Activated CD8-positive, alpha-beta memory T cell treated with anti-CD3 and anti-CD28 coated beads, Interleukin-2, amount 50 U/mL, for 48 hours (primary cell): ENCODE measurements around the gene MCM9.
A peak's percentile ranks its signal among the peaks of the same experiment; 100 is the strongest.

ENCODE experiments used
- DNase-seq: peaks from one replicate; pipeline ENCODE4 v3.0.0-alpha.2; 2020

MCM9 gene

DNA sequence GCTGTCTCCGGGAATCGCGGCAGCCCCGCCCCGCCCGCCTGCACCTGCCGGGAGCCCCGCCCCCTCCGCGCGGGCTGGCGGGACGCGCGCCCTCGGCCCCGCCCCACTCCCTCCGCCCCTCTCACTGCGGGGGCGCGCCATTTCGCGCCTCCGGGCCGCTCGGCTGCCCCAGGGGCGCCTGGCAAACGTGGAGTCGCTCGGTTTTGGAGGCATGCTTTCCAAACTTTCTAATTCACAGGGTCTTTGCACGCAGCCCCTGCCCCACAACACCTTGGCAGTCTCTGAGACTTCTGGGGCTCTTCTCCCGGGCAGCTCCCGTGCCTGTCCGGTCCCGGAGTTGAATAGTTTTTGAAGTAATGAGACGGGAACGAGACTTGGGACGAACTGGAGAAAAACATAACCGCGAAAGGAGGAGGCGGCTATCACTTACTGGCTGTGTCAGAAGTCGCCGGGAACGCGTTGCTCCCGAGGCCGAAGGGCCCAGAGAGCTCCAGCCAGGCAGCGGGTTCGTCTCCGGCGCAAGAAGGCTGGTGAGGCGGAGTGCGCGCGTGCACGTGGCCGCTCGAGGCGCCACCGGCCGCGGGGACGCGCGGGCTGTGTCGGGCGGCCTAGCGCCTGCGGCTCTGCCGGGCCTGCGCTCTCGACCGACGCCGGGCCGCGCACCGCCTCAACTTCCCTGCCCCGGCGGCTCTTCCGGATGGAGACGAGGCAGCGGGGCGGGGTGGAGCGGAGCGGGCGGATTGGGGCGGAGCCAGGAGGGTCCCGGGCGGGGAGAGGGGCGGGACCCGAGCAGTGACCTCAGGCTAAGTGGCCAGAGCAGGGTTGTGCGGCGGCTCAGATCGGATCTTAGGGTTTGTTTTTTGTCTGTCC, at the start of gene MCM9:
MCM9 (minus strand) TSS at position 699 of the 870 bp plus-strand sequence. CDS start 3,436 bp downstream, outside the sequence.
- peak; percentile 94 for DNase-seq

DNA sequence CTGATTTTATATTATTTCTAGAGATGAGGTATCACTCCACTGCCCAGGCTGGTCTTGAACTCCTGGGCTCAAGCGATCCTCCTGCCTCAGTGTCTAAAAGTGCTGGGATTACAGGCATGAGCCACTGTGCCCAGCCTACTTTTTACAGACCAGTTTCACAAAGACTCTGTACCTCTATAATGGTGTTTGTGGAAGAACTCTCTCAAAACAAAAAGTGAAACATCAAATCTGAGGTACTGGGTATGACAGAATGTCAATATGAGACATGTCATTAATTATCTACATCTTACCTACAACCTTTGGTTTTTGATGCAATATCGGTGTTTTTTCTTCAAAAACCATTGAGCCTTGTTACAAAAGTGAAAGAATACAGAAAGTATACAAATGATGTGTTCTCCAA, 49.4 kb upstream of the MCM9 start:
- no peak for DNase-seq

GRCh38 chr6:118982575-118982911, 47.6 kb upstream of the MCM9 start:
- DNase-seq = no peak

GRCh38 chr6:118981884-118982574, 47.1 kb upstream of the MCM9 start:
- no peak for DNase-seq

- DNase-seq = no peak
These were observed 45.1 kb upstream of the MCM9 start for GRCh38 chr6:118980063-118980462.

- no peak for DNase-seq
These were observed 39.8 kb upstream of the MCM9 start for GRCh38 chr6:118974790-118975189.

GRCh38 chr6:118971682-118972081, 36.7 kb upstream of the MCM9 start:
- DNase-seq = no peak

DNA sequence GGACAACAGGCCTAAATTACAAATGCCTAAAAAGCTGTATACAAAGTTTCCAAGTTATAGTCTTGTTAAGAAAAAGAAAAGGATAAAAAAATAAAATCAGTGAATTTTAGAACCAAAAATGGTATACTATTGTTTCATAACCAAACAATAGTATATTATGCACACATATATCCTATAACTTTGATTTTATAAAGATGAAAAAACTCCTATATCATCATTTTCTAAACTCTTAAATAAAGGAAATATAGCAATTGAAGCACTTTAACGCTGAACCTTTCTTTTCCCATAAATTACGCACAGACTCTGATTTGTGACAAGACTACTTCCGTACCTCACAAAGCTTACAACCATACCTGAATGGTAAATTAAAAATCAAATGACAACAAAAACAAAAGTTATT, 35.9 kb upstream of the MCM9 start:
- no peak for DNase-seq

DNA sequence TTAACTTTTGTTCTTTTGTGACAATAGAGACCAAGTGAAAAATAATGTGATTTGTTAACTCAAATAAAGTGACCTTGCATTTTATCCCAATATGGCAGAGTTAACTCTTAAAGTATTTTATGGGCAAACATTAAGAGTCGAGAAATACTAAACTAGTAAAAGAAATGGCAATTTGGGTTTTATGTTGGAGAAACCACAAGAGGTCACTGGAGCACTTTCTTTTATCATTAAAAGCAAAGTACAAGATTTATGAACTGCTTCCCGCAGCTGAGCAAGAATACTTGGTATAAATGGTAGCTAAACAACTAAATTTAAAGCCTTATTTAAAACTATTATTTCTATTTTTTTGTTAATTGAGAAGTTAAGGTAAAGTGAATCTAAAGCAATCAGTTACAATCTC, 33.5 kb upstream of the MCM9 start:
- no peak for DNase-seq

- DNase-seq = no peak
These were observed 32.3 kb upstream of the MCM9 start for GRCh38 chr6:118967239-118967638.

DNA sequence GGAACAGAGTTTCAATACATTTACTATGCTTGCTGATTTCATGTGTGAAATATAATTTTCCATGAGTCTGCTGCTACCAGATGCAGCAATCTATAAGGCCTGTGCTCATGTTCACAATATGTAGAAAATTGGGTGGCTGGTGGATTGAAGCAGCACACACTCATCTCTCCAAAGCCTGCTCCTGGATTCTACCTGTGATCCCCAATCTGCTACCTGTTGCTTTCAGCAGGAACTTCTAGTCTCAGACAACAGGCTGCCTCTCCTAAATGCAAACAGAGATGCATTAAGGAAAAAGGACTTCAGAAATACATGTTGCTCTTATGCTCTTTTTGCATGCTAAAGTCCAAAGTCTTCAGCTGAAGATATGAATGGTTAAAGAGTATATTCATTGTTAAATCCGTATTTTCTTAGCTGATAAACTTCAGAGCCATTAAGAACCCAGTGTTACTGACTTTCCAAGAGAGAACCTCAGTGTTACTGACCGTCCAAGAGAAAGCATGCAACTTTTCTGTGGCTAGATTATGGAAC, 30.9 kb upstream of the MCM9 start:
- no peak for DNase-seq

GRCh38 chr6:118965371-118965770, 30.4 kb upstream of the MCM9 start:
- no peak for DNase-seq

DNA sequence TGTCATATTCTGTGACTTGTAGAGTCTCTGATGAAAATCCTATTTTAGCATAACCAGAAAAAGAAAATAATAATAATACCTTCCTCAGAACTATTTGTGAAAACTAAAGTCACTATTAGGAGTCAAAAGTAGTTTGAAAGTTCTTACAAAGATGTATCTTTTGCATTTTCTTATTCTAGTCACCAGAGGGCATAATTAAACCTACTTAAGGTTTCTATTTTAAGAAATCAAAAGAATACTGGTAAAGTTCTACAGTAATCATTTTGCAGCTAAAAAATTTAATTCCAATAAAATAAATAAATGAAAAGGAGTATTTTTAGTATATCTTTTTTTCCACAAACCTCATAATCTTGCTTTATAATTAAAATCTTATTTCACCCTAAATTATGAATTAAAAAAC, 28.0 kb upstream of the MCM9 start:
- DNase-seq = no peak

- DNase-seq = no peak
These were observed 24.9 kb upstream of the MCM9 start for GRCh38 chr6:118959903-118960302.

GRCh38 chr6:118953391-118953790, 18.4 kb upstream of the MCM9 start:
- DNase-seq = no peak

GRCh38 chr6:118952683-118953082, 17.7 kb upstream of the MCM9 start:
- no peak for DNase-seq

- no peak for DNase-seq
These were observed 10.3 kb upstream of the MCM9 start for GRCh38 chr6:118945217-118945616.

DNA sequence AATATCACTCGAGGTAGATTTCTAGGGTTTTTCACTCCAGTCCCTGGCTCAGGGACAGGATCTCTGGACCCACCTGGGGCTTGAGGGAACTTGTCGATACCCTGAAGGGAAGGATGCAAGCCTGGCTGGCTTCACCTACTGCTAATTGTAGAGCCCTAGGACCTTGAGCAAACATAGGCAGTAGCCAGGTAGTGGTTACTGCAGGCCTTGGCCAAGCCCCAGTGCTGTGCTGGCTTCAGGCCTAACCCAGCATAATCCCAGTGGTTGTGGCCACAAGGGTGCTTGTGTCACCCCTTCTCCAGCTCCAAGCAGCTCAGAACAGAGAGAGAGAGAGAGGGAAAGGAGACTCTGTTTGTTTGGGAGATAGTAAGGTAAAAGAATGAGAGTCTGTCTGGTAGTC, 5.8 kb upstream of the MCM9 start:
- DNase-seq = no peak

DNA sequence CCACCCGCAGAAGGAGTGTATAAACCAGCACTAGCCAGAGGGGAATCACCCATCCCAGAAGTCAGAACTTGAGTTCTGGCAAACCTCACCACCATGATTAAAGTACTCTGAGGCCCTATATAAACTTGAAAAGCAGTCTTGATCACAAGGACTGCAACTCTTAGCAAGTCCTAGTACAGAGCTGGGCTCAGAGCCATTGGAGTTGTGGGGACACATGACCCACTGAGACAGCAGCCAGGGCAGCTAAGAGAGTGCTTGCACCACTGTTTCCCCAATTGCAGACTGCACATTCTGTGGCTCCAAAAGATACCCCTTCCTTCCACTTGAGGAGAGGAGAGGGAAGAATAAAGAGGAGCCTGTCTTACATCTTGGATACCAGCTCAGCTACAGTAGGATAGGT, 4.7 kb upstream of the MCM9 start:
- no peak for DNase-seq

DNA sequence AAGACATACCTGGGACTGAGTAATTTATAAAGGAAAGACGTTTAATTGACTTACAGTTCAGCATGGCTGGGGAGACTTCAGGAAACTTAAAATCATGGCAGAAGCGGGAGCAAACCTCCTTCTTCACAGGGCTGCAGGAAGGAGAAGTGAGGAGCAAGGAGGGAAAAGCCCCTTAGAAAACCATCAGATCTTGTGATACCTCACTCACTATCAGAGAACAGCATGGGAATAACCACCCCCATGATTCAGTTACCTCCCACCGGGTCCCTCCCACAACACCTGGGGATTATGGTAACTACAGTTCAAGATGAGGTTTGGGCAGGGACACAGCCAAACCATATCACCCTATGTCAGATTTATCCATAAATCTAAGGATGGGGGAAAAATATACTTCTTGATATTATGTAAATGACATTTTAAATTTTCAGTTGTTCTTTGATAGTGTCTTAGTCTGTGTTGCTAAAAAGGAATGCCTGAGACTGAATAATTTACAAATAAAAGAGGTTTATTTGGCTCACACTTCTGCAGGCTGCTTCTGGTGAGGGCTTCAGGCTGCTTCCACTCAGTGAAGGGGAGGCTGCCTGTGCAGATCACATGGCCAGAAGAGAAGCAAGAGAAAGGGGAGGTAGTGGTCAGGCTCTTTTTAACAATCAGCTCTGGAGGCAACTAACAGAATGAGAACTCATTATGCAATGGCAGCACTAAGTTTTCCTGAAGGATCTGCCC, 1.2 kb upstream of the MCM9 start:
- DNase-seq = no peak

DNA sequence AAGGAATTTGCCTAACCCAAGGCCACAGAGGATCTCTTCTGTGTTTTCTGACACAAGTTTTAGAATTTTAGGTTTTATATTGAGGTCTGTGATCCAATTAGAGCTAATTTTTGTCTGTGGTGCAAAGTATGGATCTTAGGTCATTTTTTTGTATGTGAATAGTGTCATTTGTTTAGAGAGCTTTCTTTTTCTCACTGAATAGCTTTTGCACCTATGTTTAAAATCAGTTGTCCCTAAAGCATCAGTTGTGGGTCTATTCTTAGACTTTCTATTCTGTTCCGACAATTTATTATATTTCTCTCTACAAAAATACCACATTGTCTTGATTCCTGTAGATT, 341 bp upstream of the MCM9 start:
- DNase-seq = no peak

DNA sequence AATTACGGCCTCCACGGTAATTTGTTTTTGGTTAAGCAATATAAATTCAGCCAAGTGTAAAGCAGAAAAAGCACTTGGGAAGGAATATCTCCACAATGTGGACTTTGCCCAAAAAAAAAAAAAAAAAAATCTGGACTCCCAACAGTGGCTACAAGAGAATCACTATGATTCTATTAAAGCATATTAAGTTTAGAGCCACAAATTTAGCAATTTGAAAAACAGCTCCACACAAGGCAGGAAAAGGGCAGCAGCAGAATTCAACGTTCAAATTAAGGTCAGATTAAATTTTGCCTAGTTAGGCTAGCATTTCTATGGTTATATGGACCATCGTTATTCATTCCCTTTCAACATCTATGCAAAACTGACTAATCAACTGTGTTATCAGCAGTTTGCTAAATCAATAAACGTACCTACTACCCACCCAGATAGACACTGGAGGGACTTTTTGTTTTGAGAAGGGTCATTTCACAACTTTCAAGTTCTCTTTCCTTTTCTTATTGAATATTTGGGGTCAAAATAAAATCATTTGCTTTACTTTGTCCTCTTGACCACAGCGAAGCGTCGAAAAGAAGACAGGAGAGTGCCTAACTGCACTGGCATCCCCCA, 1.0 kb downstream of the MCM9 start:
- no peak for DNase-seq

DNA sequence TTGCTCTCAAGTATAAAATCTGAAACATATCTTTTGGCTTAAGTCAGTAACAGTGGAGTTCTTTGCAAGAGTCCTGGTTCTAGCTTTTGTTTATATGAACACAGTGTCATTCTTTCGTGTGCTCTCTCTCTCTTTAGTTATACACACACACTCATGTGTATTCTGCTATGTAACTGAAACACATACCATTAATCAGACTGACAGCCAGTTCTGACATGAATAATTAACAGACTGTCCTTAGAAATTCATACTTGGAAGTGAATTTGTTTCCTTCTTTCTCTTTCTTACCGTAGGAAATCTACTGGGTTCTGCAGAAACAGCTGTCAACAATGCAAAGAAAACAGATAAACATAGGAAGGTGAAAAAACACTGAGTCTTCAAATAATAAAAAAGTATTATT, 2.5 kb downstream of the MCM9 start:
- DNase-seq = no peak
